ENCODE measurements around the gene UBA1. TPM values are rescaled to one million over a fixed set of nuclear protein-coding genes. Genes with fewer than 3 reads are reported as not detected.
A peak's percentile ranks its signal among the peaks of the same experiment; 100 is the strongest.

The UBA1 gene
- total and polyA plus RNA-seq, 4 experiments from 2014 or later, result 129 to 167 (median 142) TPM

DNA sequence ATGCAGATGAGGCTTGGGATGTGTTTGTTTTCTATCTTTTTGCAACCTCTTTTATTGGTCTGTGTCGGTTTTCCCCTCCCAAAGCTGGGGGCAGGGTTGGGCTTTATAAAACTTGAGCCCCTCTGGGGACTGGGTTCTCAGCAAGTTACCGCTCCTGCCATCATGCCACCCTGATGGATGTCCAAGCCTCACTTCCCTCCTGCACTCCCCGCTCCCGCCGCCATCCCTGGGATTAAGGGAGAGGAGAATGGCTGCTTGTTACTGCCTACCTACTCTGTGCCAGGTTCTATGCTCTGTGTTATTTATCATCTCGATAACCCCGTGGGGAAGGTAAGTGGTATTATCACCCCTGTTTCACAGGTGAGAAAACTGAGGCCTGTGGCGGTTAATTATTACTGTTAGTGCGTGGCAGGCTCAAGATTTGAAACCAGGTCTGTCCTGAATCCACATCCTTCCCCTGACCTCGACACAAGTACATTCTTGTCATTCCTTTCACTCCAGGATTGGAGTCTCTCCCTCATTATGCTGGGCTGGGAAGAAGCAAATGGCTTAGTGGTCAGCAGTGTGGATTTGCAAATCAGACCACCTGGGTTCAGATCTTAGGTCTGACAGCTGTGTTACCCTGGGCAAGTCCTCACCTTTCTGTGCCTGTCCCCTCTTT lies 4.5 kb downstream of the UBA1 start:
- no peaks in the 10 kb centered on the region for H3K27me3 ChIP-seq (ENCODE audit: insufficient read depth, low read length)
- CTCF ChIA-PET (ENCODE audit: partially characterized antibody), result no interaction called here
- H3K27ac ChIP-seq (ENCODE audit: low read depth, low read length), result peak overlapping the region; percentile 31
- H3K4me1 ChIP-seq (ENCODE audit: insufficient read depth, low read length), result peaks cover 46% of the 10 kb centered on the region
- no peak for DNase-seq
- H3K36me3 ChIP-seq (ENCODE audit: insufficient read depth, low read length), result peaks cover 45% of the 10 kb centered on the region
- H3K9me3 Mint-ChIP-seq, result peaks cover 0 to 4% (median 0%) of the 10 kb centered on the region in 8 donors
- POLR2A ChIA-PET (ENCODE audit: partially characterized antibody), result no interaction called here
- H3K9me3 ChIP-seq (ENCODE audit: control insufficient read depth in 1 of 2, low read length in 2 of 2), result no peaks in the 10 kb centered on the region
- intact Hi-C loops (cut with micrococcal nuclease), result no loop called here
- H3K4me3 Mint-ChIP-seq, result peak overlapping the region in 1 of 8 donors; percentile 43
- peak overlapping the region in 6 of 7 donors; percentile 27 to 84 (median 59) for H3K27ac Mint-ChIP-seq
- no peak overlapping the region for H3K4me3 ChIP-seq (ENCODE audit: low read length in 2 of 2)
- H3K27me3 Mint-ChIP-seq, result no peaks in the 10 kb centered on the region
- peaks cover 54 to 56% of the 10 kb centered on the region in 2 donors for H3K36me3 Mint-ChIP-seq
- H3K4me1 Mint-ChIP-seq, result peaks cover 28 to 54% (median 48%) of the 10 kb centered on the region in 4 donors

DNA sequence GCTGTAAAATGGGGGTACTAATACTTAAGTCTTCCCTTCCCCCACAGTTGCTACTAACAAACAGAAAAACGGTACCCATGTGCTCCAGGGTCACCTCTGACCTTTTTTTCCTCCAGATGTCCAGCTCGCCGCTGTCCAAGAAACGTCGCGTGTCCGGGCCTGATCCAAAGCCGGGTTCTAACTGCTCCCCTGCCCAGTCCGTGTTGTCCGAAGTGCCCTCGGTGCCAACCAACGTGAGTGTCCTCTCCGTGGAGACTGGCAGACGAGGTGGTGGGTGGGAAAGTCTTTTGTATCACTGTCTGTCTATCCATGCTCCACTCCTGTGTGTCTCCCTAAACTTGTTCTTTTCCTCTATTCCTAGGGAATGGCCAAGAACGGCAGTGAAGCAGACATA lies 5.1 kb downstream of the UBA1 start:
- Mint-ChIP-seq H3K36me3 (peaks cover 57 to 58% of the 10 kb centered on the region in 2 donors), H3K9me3 (peaks cover 0 to 2% (median 0%) of the 10 kb centered on the region in 8 donors), H3K27me3 (no peaks in the 10 kb centered on the region), H3K27ac (peak overlapping the region in 2 of 7 donors; percentile 32 to 63), H3K4me3 (peak overlapping the region in 2 of 8 donors; percentile 33 to 43), H3K4me1 (peaks cover 25 to 49% (median 43%) of the 10 kb centered on the region in 4 donors)
- H3K4me3 ChIP-seq (ENCODE audit: low read length in 2 of 2), result no peak overlapping the region
- ChIA-PET POLR2A (ENCODE audit: partially characterized antibody) (interaction anchor here (0.8 kb wide), 1 partner anchor 10 kb away, joined by 3 read pairs; no protein-coding TSS in a partner anchor), CTCF (ENCODE audit: partially characterized antibody) (no interaction called here)
- DNase-seq, result no peak
- peaks cover 42% of the 10 kb centered on the region for H3K4me1 ChIP-seq (ENCODE audit: insufficient read depth, low read length)
- no peaks in the 10 kb centered on the region for H3K27me3 ChIP-seq (ENCODE audit: insufficient read depth, low read length)
- H3K36me3 ChIP-seq (ENCODE audit: insufficient read depth, low read length), result peaks cover 49% of the 10 kb centered on the region
- no peaks in the 10 kb centered on the region for H3K9me3 ChIP-seq (ENCODE audit: control insufficient read depth in 1 of 2, low read length in 2 of 2)
- intact Hi-C loops (cut with micrococcal nuclease), result no loop called here
- H3K27ac ChIP-seq (ENCODE audit: low read depth, low read length), result no peak overlapping the region

DNA sequence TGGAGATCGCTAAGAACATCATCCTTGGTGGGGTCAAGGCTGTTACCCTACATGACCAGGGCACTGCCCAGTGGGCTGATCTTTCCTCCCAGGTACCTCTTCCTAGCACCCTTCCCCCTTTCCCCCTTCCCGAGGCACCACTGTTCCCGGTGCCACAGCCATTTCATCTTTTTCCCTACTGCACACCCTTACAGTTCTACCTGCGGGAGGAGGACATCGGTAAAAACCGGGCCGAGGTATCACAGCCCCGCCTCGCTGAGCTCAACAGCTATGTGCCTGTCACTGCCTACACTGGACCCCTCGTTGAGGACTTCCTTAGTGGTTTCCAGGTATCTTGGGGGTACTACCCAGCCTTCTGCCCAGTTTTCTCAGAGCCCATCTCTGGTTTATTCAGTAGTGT lies 5.7 kb downstream of the UBA1 start:
- H3K27ac ChIP-seq (ENCODE audit: low read depth, low read length), result no peak overlapping the region
- no peak overlapping the region for H3K4me3 Mint-ChIP-seq
- H3K36me3 ChIP-seq (ENCODE audit: insufficient read depth, low read length), result peaks cover 49% of the 10 kb centered on the region
- peaks cover 25 to 46% (median 40%) of the 10 kb centered on the region in 4 donors for H3K4me1 Mint-ChIP-seq
- H3K4me1 ChIP-seq (ENCODE audit: insufficient read depth, low read length), result peaks cover 42% of the 10 kb centered on the region
- ChIA-PET CTCF (ENCODE audit: partially characterized antibody) (interaction anchor here (1.0 kb wide), 1 partner anchor 113 kb away, joined by 4 read pairs; no protein-coding TSS in a partner anchor), POLR2A (ENCODE audit: partially characterized antibody) (interaction anchor here (0.8 kb wide), 1 partner anchor 10 kb away, joined by 3 read pairs; no protein-coding TSS in a partner anchor)
- no peaks in the 10 kb centered on the region for H3K27me3 ChIP-seq (ENCODE audit: insufficient read depth, low read length)
- no peak overlapping the region for H3K4me3 ChIP-seq (ENCODE audit: low read length in 2 of 2)
- DNase-seq, result no peak
- H3K36me3 Mint-ChIP-seq, result peaks cover 59 to 61% of the 10 kb centered on the region in 2 donors
- H3K27me3 Mint-ChIP-seq, result no peaks in the 10 kb centered on the region
- H3K27ac Mint-ChIP-seq, result no peak overlapping the region
- H3K9me3 ChIP-seq (ENCODE audit: control insufficient read depth in 1 of 2, low read length in 2 of 2), result no peaks in the 10 kb centered on the region
- intact Hi-C loops (cut with micrococcal nuclease), result no loop called here
- peaks cover 0 to 1% (median 0%) of the 10 kb centered on the region in 8 donors for H3K9me3 Mint-ChIP-seq

DNA sequence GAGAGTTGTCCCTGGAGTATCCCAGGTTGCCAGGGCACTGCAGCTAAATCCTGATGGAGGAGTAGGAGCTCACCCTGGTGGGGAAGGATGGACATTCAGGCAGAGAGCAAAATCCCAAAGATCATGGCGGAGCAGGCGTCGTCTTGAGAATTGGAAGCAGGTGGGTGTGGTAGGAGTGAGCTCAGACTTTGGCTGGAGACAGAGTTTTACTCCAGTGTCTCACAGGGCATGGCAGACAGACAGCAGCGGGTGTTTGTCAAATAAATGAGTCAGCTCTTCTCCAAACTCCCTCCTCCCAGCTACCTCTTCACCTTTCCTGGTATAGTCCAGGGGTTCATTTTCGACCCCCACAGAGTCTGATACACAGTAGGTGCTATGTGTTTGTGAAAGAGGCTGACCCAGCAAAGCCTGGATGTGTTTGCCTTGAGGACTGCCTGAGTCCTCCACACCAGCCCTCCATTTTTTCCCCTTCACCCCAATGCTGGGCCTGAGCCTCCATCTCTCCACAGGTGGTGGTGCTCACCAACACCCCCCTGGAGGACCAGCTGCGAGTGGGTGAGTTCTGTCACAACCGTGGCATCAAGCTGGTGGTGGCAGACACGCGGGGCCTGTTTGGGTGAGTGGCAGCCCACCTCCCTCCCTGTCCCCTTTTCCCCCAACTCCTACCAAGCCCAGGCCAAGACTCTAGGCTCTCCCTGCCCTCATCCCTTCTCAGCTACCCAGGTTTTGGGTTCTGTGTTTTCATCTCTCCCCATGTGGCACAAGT lies 6.9 kb downstream of the UBA1 start:
- peaks cover 59% of the 10 kb centered on the region for H3K36me3 ChIP-seq (ENCODE audit: insufficient read depth, low read length)

DNA sequence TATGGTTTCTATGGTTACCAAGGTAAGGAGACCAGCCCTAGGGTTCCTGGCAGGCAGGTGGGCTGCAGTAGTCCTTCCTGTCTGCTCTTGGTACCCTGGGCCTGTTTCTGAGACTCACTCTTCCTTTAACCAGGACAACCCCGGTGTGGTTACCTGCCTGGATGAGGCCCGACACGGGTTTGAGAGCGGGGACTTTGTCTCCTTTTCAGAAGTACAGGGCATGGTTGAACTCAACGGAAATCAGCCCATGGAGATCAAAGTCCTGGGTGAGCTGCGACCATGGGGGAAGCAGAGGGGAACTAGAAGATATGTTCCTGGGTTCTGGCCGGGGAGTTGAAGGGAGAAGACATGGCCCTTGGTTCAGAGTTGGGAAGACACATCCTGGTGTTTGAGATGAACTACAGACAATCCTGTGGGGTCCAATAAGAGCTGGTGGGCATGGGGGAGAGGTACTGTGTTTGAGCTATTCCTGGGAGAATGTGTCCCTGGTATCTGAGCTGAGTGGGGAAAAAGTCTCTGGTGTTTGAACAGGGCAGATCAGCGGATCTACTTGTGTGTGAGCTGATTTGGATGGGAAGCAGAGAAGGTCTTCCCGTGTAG lies 7.8 kb downstream of the UBA1 start:
- Histone ChIP-seq H3K27me3 (ENCODE audit: insufficient read depth, low read length) (no peaks in the 10 kb centered on the region), H3K4me3 (ENCODE audit: low read length in 2 of 2) (no peak overlapping the region), H3K4me1 (ENCODE audit: insufficient read depth, low read length) (peaks cover 22% of the 10 kb centered on the region), H3K36me3 (ENCODE audit: insufficient read depth, low read length) (peaks cover 63% of the 10 kb centered on the region), H3K9me3 (ENCODE audit: control insufficient read depth in 1 of 2, low read length in 2 of 2) (no peaks in the 10 kb centered on the region), H3K27ac (ENCODE audit: low read depth, low read length) (no peak overlapping the region)
- no peaks in the 10 kb centered on the region for H3K27me3 Mint-ChIP-seq
- peaks cover 0 to 1% (median 0%) of the 10 kb centered on the region in 8 donors for H3K9me3 Mint-ChIP-seq
- peaks cover 62 to 82% of the 10 kb centered on the region in 2 donors for H3K36me3 Mint-ChIP-seq
- peaks cover 11 to 24% (median 21%) of the 10 kb centered on the region in 4 donors for H3K4me1 Mint-ChIP-seq
- no peak overlapping the region for H3K4me3 Mint-ChIP-seq
- ChIA-PET CTCF (ENCODE audit: partially characterized antibody) (interaction anchor here (0.5 to 1.1 kb wide), 2 partner anchors 183 to 186 kb away, joined by 3 to 4 read pairs; no protein-coding TSS in a partner anchor), POLR2A (ENCODE audit: partially characterized antibody) (no interaction called here)
- intact Hi-C loops (cut with micrococcal nuclease), result no loop called here
- H3K27ac Mint-ChIP-seq, result peak overlapping the region in 4 of 7 donors; percentile 27 to 70 (median 50)
- no peak for DNase-seq

More for the DNA sequence above, 6.9 kb downstream of the UBA1 start:
- ChIA-PET POLR2A (ENCODE audit: partially characterized antibody) (interaction anchor here (0.8 to 1.4 kb wide), 2 partner anchors 17 to 33 kb away, joined by 3 read pairs; partner anchors contain the start of gene USP11), CTCF (ENCODE audit: partially characterized antibody) (interaction anchor here (0.9 to 1.0 kb wide), 2 partner anchors 112 to 184 kb away, joined by 3 to 4 read pairs; no protein-coding TSS in a partner anchor)
- no peak for DNase-seq
- Mint-ChIP-seq H3K4me3 (no peak overlapping the region), H3K36me3 (peaks cover 63 to 73% of the 10 kb centered on the region in 2 donors), H3K4me1 (peaks cover 19 to 33% (median 30%) of the 10 kb centered on the region in 4 donors), H3K9me3 (peaks cover 0 to 1% (median 0%) of the 10 kb centered on the region in 8 donors), H3K27me3 (no peaks in the 10 kb centered on the region), H3K27ac (peak overlapping the region in 4 of 7 donors; percentile 12 to 72 (median 56))
- Histone ChIP-seq H3K4me1 (ENCODE audit: insufficient read depth, low read length) (peaks cover 30% of the 10 kb centered on the region), H3K4me3 (ENCODE audit: low read length in 2 of 2) (no peak overlapping the region), H3K27me3 (ENCODE audit: insufficient read depth, low read length) (no peaks in the 10 kb centered on the region), H3K9me3 (ENCODE audit: control insufficient read depth in 1 of 2, low read length in 2 of 2) (no peaks in the 10 kb centered on the region), H3K27ac (ENCODE audit: low read depth, low read length) (no peak overlapping the region)
- intact Hi-C loops (cut with micrococcal nuclease), result no loop called here

DNA sequence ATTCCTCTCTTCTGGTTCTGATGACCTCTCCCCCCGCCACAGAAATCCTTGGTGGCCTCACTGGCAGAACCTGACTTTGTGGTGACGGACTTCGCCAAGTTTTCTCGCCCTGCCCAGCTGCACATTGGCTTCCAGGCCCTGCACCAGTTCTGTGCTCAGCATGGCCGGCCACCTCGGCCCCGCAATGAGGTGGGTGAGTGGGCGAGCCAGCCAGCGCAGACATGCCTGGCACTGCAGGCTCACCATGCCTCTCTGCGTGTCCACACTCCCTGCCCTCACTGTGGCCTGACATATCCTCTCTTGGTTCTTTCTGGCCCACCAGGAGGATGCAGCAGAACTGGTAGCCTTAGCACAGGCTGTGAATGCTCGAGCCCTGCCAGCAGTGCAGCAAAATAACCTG lies 8.7 kb downstream of the UBA1 start:
- ChIA-PET POLR2A (ENCODE audit: partially characterized antibody) (no interaction called here), CTCF (ENCODE audit: partially characterized antibody) (interaction anchor here (1.1 kb wide), 1 partner anchor 183 kb away, joined by 4 read pairs; no protein-coding TSS in a partner anchor)
- peaks cover 64 to 88% of the 10 kb centered on the region in 2 donors for H3K36me3 Mint-ChIP-seq

More for the DNA sequence above, 8.7 kb downstream of the UBA1 start:
- intact Hi-C loops (cut with micrococcal nuclease), result no loop called here
- H3K27ac Mint-ChIP-seq, result peak overlapping the region in 1 of 7 donors; percentile 5
- Histone ChIP-seq H3K36me3 (ENCODE audit: insufficient read depth, low read length) (peaks cover 69% of the 10 kb centered on the region), H3K4me3 (ENCODE audit: low read length in 2 of 2) (no peak overlapping the region), H3K27me3 (ENCODE audit: insufficient read depth, low read length) (no peaks in the 10 kb centered on the region), H3K27ac (ENCODE audit: low read depth, low read length) (no peak overlapping the region), H3K9me3 (ENCODE audit: control insufficient read depth in 1 of 2, low read length in 2 of 2) (no peaks in the 10 kb centered on the region), H3K4me1 (ENCODE audit: insufficient read depth, low read length) (peaks cover 13% of the 10 kb centered on the region)
- peaks cover 6 to 16% (median 12%) of the 10 kb centered on the region in 4 donors for H3K4me1 Mint-ChIP-seq
- no peak overlapping the region for H3K4me3 Mint-ChIP-seq
- DNase-seq, result no peak
- H3K27me3 Mint-ChIP-seq, result no peaks in the 10 kb centered on the region
- H3K9me3 Mint-ChIP-seq, result peaks cover 0 to 1% (median 0%) of the 10 kb centered on the region in 8 donors

All from CD4-positive, alpha-beta memory T cell (primary cell).